WI38 (cell line): ENCODE data around the gene CDKN2C.

Experiments
- H3K4me3 ChIP-seq: 2 replicates; pipeline ENCODE4 v1.5.1; 2011; ENCODE audit warnings: low read depth, mild to moderate bottlenecking, control low read depth, low read length
- TF ChIP-seq, protein P1 (sequence below): IDR thresholded peaks from 2 replicates; pipeline ENCODE4 v1.5.1; 2012; ENCODE audit warnings: low read depth, mild to moderate bottlenecking, control low read depth, low read length

The CDKN2C gene

GRCh38 chr1:50967416-50968157 is 2.5 kb upstream of the CDKN2C start:
- H3K4me3 ChIP-seq: peak overlapping the region; percentile 94

DNA sequence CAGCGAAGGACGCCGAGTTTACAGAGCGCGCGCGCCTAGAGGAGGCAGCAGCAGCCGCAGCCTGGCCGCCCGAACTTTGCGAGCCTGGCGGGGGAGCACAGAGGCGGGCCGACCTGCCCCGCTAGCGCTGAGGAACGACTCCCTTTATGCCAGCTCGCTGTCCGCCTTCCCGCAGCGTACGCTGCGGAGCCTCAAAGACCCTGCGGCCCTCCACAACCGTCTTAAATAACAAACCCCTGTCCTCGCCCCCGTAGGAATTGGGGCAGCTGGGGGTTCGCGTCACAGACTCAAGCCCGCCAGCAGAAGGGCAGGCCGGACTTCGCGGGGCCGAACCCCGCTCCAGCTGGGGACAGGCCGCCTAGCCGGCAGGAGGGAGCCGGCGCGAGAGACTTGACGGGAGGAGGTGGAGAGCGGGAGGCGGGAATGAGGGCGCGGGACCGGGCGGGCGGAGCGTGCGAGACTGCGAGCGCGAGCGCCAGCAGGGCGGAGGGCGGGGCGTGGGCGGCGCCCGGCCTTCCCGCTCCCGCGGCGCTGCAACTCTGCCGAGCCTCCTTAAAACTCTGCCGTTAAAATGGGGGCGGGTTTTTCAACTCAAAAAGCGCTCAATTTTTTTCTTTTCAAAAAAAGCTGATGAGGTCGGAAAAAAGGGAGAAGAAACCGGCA is 1.8 kb upstream of the CDKN2C start:
- H3K4me3 ChIP-seq: peak overlapping the region; percentile 94
- TF ChIP-seq, protein P1, sequence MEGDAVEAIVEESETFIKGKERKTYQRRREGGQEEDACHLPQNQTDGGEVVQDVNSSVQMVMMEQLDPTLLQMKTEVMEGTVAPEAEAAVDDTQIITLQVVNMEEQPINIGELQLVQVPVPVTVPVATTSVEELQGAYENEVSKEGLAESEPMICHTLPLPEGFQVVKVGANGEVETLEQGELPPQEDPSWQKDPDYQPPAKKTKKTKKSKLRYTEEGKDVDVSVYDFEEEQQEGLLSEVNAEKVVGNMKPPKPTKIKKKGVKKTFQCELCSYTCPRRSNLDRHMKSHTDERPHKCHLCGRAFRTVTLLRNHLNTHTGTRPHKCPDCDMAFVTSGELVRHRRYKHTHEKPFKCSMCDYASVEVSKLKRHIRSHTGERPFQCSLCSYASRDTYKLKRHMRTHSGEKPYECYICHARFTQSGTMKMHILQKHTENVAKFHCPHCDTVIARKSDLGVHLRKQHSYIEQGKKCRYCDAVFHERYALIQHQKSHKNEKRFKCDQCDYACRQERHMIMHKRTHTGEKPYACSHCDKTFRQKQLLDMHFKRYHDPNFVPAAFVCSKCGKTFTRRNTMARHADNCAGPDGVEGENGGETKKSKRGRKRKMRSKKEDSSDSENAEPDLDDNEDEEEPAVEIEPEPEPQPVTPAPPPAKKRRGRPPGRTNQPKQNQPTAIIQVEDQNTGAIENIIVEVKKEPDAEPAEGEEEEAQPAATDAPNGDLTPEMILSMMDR: peak; percentile 39

More at GRCh38 chr1:50967416-50968157, 2.5 kb upstream of the CDKN2C start:
- TF ChIP-seq, protein P1: no peak

GRCh38 chr1:50968821-50969610 is 1.0 kb upstream of the CDKN2C start:
- peak overlapping the region; percentile 94 for H3K4me3 ChIP-seq
- TF ChIP-seq, protein P1: no peak

DNA sequence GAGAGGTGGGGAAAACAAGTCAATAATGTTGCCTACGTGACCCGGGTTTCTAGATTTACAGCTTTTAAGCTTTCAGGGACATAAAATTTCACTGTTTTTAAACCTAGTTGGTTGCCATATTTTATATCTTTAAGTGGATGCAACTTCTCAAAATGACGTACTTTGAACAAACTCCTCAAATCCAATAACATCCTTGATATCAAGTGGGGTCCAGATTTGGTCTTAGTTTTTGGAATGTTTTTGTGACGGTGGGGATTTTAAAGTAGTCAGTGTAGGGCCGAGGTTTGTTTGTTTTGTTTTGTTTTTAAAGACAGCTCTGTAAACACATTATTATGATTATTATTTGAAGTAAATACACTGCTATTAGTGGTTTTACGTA is 453 bp downstream of the CDKN2C start:
- H3K4me3 ChIP-seq: peak overlapping the region; percentile 94
- TF ChIP-seq, protein P1: no peak

- TF ChIP-seq, protein P1: no peak
- H3K4me3 ChIP-seq: peak overlapping the region; percentile 94
Observed at GRCh38 chr1:50970931-50971582, 1.0 kb downstream of the CDKN2C start.

- peak overlapping the region; percentile 94 for H3K4me3 ChIP-seq
- TF ChIP-seq, protein P1: no peak
Observed at GRCh38 chr1:50971748-50972305, 1.8 kb downstream of the CDKN2C start.
